HepG2 (cell line): ENCODE measurements around the gene HES1. TPM values are rescaled to one million over a fixed set of nuclear protein-coding genes. Genes with fewer than 3 reads are reported as not detected.
A peak's percentile ranks its signal among the peaks of the same experiment; 100 is the strongest.

Source experiments
- FOXP1 ChIP-seq, 2 experiments: fragments of 450-650 bp in 1 of 2; IDR thresholded peaks; 2 replicates each; pipeline ENCODE4 v1.6.1; 2017 to 2018; ENCODE audit warnings: antibody characterized with exemption in 1 of 2
- HDAC6 ChIP-seq: fragments of 200-600 bp; sonication (generic); IDR thresholded peaks from 2 replicates; pipeline ENCODE4 v1.7.0; 2017; ENCODE audit warnings: mild to moderate bottlenecking, antibody characterized with exemption, low read length, low read depth
- HNRNPK ChIP-seq: fragments of 200-400 bp; formaldehyde crosslinking; IDR thresholded peaks from 2 replicates; pipeline ENCODE4 v1.6.1; 2018; ENCODE audit warnings: low read length, low read depth, moderate library complexity, mild to moderate bottlenecking; ENCODE audit not compliant: poor library complexity, severe bottlenecking
- MAFF ChIP-seq: IDR thresholded peaks from 2 replicates; pipeline ENCODE4 v1.6.1; 2011; ENCODE audit warnings: low read depth, low read length, improper control_type of control experiment
- PHF5A ChIP-seq: IDR thresholded peaks from one replicate; pipeline ENCODE4 v1.6.1; 2018; ENCODE audit warnings: low read depth, missing genetic modification reagents; ENCODE audit not compliant: unreplicated experiment
- YY1 ChIP-seq: IDR thresholded peaks from 2 replicates; pipeline ENCODE4 v1.6.1; 2011; ENCODE audit warnings: low read length, low read depth, moderate library complexity, mild to moderate bottlenecking; ENCODE audit not compliant: insufficient read depth, insufficient replicate concordance
- ZNF253 ChIP-seq: sonication (generic); formaldehyde crosslinking; IDR thresholded peaks from 2 replicates; pipeline ENCODE4 v1.8.0; 2022; ENCODE audit warnings: mild to moderate bottlenecking, missing genetic modification reagents, borderline replicate concordance
- ZNF530 ChIP-seq: sonication (generic); formaldehyde crosslinking; IDR thresholded peaks from 2 replicates; pipeline ENCODE4 v1.5.0; 2020; ENCODE audit warnings: low read depth, mild to moderate bottlenecking, missing genetic modification reagents
- ZSCAN9 ChIP-seq: IDR thresholded peaks from 2 replicates; pipeline ENCODE4 v1.6.1; 2016; ENCODE audit warnings: borderline replicate concordance
- polyA plus RNA-seq, 8 experiments: library from polyadenylated mRNA; depleted of rRNA in 3 of 8; stranded (reverse) in 7 of 8; unstranded in 1 of 8; fragments of >200 nt; fragmentation: Illumina TruSeq in 4 of 8; extraction: Trizol in 4 of 8; gene quantifications; 2 replicates each; pipeline versions ENCODE4 v1.2.1 to v1.2.3, GENCODE V29; 2011 to 2016; ENCODE audit warnings: low read depth in 4 of 8, missing spikeins in 1 of 8, mixed read lengths in 1 of 8; ENCODE audit not compliant: insufficient read depth in 1 of 8
- total RNA-seq, 5 experiments: library from RNA; depleted of rRNA; stranded (reverse); fragments of >200 nt; fragmentation: Illumina TruSeq; extraction: Trizol; gene quantifications; 2 replicates each; pipeline ENCODE4 v1.2.3, GENCODE V29; 2016; ENCODE audit warnings: low read depth in 1 of 5
- TF ChIP-seq, protein P1 (sequence below): sonication (generic); formaldehyde crosslinking; IDR thresholded peaks from 2 replicates; pipeline ENCODE4 v1.5.0; 2020; ENCODE audit warnings: mild to moderate bottlenecking, missing genetic modification reagents
- TF ChIP-seq, protein P2 (sequence below): IDR thresholded peaks from 2 replicates; pipeline ENCODE4 v1.6.1; 2012; ENCODE audit warnings: low read depth, low read length, improper control_type of control experiment
- TF ChIP-seq, protein P3 (sequence below): sonication (generic); formaldehyde crosslinking; IDR thresholded peaks from 2 replicates; pipeline ENCODE4 v1.5.1; 2020; ENCODE audit warnings: mild to moderate bottlenecking, missing genetic modification reagents, borderline replicate concordance
- TF ChIP-seq, protein P4 (sequence below): sonication (generic); formaldehyde crosslinking; IDR thresholded peaks from 2 replicates; pipeline ENCODE4 v1.4.0; 2020; ENCODE audit warnings: missing genetic modification reagents, borderline replicate concordance

HES1 gene
- total and polyA plus RNA-seq, 2 of the 13 experiments (the other 11 are each of a cell fraction or from before 2014, with no cell fraction given): 15.4 to 19.8 TPM

DNA sequence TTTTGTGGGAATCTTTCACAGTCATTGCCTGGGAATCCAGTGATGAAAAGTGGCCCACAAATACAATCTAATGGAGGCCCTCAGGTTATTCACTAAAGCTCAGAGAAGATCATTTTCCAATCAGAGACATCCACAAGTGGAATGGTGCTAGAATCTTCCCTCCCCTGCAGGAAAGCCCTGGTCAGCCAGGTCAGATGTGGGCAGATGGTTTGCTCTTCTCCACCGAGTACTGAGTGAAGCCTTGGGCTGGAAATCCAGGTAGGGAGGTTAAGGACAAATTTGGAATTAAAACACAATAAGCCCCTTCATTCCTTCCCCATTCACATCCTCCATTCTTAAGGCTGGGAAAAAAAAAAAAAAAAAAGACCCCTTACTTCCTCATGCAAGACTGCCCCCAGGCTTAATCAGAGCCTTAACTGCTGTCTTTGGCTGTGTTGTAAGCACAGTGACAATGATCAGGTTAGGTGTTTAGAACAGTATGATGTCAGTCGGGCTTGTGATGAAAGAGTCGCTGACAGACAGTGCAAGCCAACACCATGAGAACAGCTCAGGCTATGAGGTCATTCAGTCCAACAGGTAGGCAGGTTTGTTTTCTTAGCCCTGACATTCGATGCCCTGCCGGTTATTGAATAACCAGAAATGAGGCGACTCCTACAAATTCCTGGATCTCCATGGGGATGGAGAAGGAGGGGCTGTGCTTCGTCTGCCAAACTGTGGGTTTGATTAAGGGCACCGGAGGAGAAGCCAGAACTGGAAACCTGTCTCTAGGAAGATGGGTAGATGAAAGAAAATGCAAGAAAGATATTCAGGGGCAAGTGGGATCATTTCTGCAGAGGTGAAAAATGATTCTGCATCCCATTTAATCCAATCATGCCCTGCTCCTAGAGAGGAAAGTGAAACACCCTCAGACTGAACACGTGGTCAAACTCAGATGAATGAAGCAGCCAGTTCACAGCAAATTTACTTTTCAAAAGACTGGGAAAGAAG is 23.5 kb upstream of the HES1 start (continued):
- TF ChIP-seq FOXP1 (IDR thresholded peaks at IDR 0.05) (no peak), FOXP1 (CRISPR knock-in tag; IDR thresholded peaks at IDR 0.05) (peak; percentile 61), MAFF (no peak), YY1 (no peak), HDAC6 (no peak), ZNF530 (CRISPR knock-in tag) (no peak), ZNF253 (no peak), PHF5A (CRISPR knock-in tag) (peak; percentile 81), HNRNPK (no peak), ZSCAN9 (no peak)
- TF ChIP-seq, protein P1, sequence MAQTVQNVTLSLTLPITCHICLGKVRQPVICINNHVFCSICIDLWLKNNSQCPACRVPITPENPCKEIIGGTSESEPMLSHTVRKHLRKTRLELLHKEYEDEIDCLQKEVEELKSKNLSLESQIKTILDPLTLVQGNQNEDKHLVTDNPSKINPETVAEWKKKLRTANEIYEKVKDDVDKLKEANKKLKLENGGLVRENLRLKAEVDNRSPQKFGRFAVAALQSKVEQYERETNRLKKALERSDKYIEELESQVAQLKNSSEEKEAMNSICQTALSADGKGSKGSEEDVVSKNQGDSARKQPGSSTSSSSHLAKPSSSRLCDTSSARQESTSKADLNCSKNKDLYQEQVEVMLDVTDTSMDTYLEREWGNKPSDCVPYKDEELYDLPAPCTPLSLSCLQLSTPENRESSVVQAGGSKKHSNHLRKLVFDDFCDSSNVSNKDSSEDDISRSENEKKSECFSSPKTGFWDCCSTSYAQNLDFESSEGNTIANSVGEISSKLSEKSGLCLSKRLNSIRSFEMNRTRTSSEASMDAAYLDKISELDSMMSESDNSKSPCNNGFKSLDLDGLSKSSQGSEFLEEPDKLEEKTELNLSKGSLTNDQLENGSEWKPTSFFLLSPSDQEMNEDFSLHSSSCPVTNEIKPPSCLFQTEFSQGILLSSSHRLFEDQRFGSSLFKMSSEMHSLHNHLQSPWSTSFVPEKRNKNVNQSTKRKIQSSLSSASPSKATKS (CRISPR knock-in tag): no peak
- TF ChIP-seq, protein P2, sequence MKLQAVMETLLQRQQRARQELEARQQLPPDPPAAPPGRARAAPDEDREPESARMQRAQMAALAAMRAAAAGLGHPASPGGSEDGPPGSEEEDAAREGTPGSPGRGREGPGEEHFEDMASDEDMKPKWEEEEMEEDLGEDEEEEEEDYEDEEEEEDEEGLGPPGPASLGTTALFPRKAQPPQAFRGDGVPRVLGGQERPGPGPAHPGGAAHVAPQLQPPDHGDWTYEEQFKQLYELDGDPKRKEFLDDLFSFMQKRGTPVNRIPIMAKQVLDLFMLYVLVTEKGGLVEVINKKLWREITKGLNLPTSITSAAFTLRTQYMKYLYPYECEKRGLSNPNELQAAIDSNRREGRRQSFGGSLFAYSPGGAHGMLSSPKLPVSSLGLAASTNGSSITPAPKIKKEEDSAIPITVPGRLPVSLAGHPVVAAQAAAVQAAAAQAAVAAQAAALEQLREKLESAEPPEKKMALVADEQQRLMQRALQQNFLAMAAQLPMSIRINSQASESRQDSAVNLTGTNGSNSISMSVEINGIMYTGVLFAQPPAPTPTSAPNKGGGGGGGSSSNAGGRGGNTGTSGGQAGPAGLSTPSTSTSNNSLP: peak; percentile 60
- TF ChIP-seq, protein P3, sequence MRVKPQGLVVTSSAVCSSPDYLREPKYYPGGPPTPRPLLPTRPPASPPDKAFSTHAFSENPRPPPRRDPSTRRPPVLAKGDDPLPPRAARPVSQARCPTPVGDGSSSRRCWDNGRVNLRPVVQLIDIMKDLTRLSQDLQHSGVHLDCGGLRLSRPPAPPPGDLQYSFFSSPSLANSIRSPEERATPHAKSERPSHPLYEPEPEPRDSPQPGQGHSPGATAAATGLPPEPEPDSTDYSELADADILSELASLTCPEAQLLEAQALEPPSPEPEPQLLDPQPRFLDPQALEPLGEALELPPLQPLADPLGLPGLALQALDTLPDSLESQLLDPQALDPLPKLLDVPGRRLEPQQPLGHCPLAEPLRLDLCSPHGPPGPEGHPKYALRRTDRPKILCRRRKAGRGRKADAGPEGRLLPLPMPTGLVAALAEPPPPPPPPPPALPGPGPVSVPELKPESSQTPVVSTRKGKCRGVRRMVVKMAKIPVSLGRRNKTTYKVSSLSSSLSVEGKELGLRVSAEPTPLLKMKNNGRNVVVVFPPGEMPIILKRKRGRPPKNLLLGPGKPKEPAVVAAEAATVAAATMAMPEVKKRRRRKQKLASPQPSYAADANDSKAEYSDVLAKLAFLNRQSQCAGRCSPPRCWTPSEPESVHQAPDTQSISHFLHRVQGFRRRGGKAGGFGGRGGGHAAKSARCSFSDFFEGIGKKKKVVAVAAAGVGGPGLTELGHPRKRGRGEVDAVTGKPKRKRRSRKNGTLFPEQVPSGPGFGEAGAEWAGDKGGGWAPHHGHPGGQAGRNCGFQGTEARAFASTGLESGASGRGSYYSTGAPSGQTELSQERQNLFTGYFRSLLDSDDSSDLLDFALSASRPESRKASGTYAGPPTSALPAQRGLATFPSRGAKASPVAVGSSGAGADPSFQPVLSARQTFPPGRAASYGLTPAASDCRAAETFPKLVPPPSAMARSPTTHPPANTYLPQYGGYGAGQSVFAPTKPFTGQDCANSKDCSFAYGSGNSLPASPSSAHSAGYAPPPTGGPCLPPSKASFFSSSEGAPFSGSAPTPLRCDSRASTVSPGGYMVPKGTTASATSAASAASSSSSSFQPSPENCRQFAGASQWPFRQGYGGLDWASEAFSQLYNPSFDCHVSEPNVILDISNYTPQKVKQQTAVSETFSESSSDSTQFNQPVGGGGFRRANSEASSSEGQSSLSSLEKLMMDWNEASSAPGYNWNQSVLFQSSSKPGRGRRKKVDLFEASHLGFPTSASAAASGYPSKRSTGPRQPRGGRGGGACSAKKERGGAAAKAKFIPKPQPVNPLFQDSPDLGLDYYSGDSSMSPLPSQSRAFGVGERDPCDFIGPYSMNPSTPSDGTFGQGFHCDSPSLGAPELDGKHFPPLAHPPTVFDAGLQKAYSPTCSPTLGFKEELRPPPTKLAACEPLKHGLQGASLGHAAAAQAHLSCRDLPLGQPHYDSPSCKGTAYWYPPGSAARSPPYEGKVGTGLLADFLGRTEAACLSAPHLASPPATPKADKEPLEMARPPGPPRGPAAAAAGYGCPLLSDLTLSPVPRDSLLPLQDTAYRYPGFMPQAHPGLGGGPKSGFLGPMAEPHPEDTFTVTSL: peak; percentile 35; the same call in 1 of the 2 replicates
- TF ChIP-seq, protein P4, sequence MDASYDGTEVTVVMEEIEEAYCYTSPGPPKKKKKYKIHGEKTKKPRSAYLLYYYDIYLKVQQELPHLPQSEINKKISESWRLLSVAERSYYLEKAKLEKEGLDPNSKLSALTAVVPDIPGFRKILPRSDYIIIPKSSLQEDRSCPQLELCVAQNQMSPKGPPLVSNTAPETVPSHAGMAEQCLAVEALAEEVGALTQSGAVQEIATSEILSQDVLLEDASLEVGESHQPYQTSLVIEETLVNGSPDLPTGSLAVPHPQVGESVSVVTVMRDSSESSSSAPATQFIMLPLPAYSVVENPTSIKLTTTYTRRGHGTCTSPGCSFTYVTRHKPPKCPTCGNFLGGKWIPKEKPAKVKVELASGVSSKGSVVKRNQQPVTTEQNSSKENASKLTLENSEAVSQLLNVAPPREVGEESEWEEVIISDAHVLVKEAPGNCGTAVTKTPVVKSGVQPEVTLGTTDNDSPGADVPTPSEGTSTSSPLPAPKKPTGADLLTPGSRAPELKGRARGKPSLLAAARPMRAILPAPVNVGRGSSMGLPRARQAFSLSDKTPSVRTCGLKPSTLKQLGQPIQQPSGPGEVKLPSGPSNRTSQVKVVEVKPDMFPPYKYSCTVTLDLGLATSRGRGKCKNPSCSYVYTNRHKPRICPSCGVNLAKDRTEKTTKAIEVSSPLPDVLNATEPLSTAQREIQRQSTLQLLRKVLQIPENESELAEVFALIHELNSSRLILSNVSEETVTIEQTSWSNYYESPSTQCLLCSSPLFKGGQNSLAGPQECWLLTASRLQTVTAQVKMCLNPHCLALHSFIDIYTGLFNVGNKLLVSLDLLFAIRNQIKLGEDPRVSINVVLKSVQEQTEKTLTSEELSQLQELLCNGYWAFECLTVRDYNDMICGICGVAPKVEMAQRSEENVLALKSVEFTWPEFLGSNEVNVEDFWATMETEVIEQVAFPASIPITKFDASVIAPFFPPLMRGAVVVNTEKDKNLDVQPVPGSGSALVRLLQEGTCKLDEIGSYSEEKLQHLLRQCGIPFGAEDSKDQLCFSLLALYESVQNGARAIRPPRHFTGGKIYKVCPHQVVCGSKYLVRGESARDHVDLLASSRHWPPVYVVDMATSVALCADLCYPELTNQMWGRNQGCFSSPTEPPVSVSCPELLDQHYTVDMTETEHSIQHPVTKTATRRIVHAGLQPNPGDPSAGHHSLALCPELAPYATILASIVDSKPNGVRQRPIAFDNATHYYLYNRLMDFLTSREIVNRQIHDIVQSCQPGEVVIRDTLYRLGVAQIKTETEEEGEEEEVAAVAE (CRISPR knock-in tag): no peak
